Measurements from ENCODE around the gene NBPF4. TPM values are rescaled to one million over a fixed set of nuclear protein-coding genes. Genes with fewer than 3 reads are reported as not detected.
A peak's percentile ranks its signal among the peaks of the same experiment; 100 is the strongest.
"Not testable (repeated sequence)": the region's sequence is repeated elsewhere in the genome, so short reads cannot be mapped to it uniquely, and the experiment has no call there.

NBPF4 gene
- total RNA-seq, 1 experiment from 2014 or later = not detected

DNA sequence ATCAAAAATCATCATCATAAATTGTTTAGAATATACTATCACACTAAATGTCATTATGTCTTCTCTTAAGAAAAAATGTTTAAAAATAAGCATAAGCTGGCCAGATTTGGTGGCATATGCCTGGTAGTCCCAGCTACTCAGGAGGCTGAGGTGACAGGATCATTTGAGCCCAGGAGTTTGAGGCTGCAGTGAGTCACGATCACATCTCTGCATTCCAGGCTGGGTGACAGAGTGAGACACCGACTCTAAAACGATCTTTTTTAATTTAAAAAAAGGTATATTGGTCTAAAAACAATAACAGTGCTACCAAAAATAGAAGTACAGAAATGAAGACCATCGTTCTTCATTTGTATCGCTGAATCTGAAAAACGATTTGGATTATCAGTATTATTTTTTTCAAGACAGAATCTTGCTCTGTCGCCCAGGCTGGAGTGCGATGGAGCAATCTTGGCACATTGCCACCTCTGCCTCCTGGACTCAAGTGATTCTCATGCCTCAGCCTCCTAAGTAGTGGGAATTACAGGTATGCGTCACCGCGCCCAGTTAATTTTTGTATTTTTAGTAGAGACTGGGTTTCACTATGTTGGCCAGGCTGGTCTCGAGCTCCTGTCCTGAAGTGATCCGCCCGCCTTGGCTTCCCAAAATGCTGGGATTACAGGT, 26.2 kb downstream of the NBPF4 start:
- H3K27me3 ChIP-seq (replicated peaks; ENCODE audit: insufficient read depth, low read depth, low read length, poor library complexity); H3K9me3 ChIP-seq (ENCODE audit: low read depth, low read length, poor library complexity, severe bottlenecking); intact Hi-C loops (cut with micrococcal nuclease; ENCODE audit: unreplicated experiment); H3K36me3 ChIP-seq (ENCODE audit: insufficient read depth, low read length, poor library complexity, severe bottlenecking); BruUV-seq (replicated peaks); DNase-seq (ENCODE audit: low spot score); H3K4me1 ChIP-seq (ENCODE audit: insufficient read depth, low read length, poor library complexity, severe bottlenecking); POLR2A ChIA-PET (ENCODE audit: low non-redundant PET); CTCF ChIA-PET; H3K4me3 ChIP-seq (ENCODE audit: low read depth, low read length, poor library complexity, severe bottlenecking); H3K27ac ChIP-seq (ENCODE audit: low read depth, low read length, poor library complexity, severe bottlenecking): not testable (repeated sequence)

- H3K27ac ChIP-seq (ENCODE audit: low read depth, low read length, poor library complexity, severe bottlenecking); H3K36me3 ChIP-seq (ENCODE audit: insufficient read depth, low read length, poor library complexity, severe bottlenecking); H3K4me3 ChIP-seq (ENCODE audit: low read depth, low read length, poor library complexity, severe bottlenecking); DNase-seq (ENCODE audit: low spot score); CTCF ChIA-PET; H3K4me1 ChIP-seq (ENCODE audit: insufficient read depth, low read length, poor library complexity, severe bottlenecking); H3K27me3 ChIP-seq (replicated peaks; ENCODE audit: insufficient read depth, low read depth, low read length, poor library complexity); intact Hi-C loops (cut with micrococcal nuclease; ENCODE audit: unreplicated experiment); H3K9me3 ChIP-seq (ENCODE audit: low read depth, low read length, poor library complexity, severe bottlenecking); BruUV-seq (replicated peaks); POLR2A ChIA-PET (ENCODE audit: low non-redundant PET): not testable (repeated sequence)
Observed at GRCh38 chr1:108217007-108217406, 26.9 kb downstream of the NBPF4 start.

DNA sequence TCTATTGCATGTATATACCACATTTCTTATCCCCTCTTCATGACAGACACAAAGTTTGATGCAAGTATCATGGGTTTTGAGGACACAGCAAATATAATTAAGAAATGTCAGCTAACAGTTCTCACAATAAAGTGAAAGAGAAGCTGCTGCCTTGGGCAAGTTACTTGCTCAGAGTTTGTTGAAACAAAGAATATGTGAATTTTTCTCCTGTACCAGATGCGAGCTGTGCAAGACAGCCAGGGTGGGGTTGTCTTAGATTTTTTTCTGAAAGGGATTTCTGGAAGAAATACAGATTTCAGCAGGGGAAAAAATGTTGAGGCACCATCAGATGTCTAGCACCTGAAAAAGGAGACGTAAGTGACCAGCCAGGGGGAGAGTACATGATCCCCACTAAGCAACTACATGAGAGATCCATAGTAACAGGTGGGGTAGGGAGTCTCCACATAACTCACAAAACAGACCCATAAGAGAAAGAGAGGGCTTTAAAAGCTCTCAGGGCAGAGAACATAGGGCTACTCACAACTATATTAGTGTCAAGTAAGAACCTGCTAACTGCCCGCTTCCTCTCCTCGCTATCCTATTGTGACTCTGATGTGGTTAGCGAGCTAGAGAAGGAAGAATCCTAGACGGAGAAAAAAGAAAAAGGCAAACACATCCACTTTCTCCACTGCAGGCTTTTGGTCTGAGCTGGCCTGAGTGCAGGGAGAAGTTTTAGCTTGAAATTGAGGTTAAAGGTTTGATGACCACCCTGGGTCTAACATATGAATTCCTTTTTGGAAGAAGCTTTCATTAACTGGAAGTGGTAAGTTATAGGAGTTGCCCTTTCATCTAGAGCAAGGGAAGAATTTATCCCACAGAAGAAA, 27.6 kb downstream of the NBPF4 start:
- intact Hi-C loops (cut with micrococcal nuclease; ENCODE audit: unreplicated experiment); H3K9me3 ChIP-seq (ENCODE audit: low read depth, low read length, poor library complexity, severe bottlenecking); H3K4me1 ChIP-seq (ENCODE audit: insufficient read depth, low read length, poor library complexity, severe bottlenecking); H3K36me3 ChIP-seq (ENCODE audit: insufficient read depth, low read length, poor library complexity, severe bottlenecking); CTCF ChIA-PET; POLR2A ChIA-PET (ENCODE audit: low non-redundant PET); DNase-seq (ENCODE audit: low spot score); H3K4me3 ChIP-seq (ENCODE audit: low read depth, low read length, poor library complexity, severe bottlenecking); BruUV-seq (replicated peaks); H3K27ac ChIP-seq (ENCODE audit: low read depth, low read length, poor library complexity, severe bottlenecking); H3K27me3 ChIP-seq (replicated peaks; ENCODE audit: insufficient read depth, low read depth, low read length, poor library complexity): not testable (repeated sequence)

- H3K36me3 ChIP-seq (ENCODE audit: insufficient read depth, low read length, poor library complexity, severe bottlenecking); CTCF ChIA-PET; H3K27me3 ChIP-seq (replicated peaks; ENCODE audit: insufficient read depth, low read depth, low read length, poor library complexity); H3K4me3 ChIP-seq (ENCODE audit: low read depth, low read length, poor library complexity, severe bottlenecking); BruUV-seq (replicated peaks); H3K27ac ChIP-seq (ENCODE audit: low read depth, low read length, poor library complexity, severe bottlenecking); intact Hi-C loops (cut with micrococcal nuclease; ENCODE audit: unreplicated experiment); H3K4me1 ChIP-seq (ENCODE audit: insufficient read depth, low read length, poor library complexity, severe bottlenecking); H3K9me3 ChIP-seq (ENCODE audit: low read depth, low read length, poor library complexity, severe bottlenecking); POLR2A ChIA-PET (ENCODE audit: low non-redundant PET): not testable (repeated sequence)
- TF ChIP-seq, protein P1, sequence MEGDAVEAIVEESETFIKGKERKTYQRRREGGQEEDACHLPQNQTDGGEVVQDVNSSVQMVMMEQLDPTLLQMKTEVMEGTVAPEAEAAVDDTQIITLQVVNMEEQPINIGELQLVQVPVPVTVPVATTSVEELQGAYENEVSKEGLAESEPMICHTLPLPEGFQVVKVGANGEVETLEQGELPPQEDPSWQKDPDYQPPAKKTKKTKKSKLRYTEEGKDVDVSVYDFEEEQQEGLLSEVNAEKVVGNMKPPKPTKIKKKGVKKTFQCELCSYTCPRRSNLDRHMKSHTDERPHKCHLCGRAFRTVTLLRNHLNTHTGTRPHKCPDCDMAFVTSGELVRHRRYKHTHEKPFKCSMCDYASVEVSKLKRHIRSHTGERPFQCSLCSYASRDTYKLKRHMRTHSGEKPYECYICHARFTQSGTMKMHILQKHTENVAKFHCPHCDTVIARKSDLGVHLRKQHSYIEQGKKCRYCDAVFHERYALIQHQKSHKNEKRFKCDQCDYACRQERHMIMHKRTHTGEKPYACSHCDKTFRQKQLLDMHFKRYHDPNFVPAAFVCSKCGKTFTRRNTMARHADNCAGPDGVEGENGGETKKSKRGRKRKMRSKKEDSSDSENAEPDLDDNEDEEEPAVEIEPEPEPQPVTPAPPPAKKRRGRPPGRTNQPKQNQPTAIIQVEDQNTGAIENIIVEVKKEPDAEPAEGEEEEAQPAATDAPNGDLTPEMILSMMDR (conservative IDR thresholded peaks at IDR 0.05; ENCODE audit: low read depth, low read length) = peak; percentile 58
- peak; percentile 41 for DNase-seq (ENCODE audit: low spot score)
Observed at GRCh38 chr1:108214641-108215465, 29.0 kb downstream of the NBPF4 start.

All from A673 (cell line).